ENCODE results near the gene FRG2.
"Not testable (repeated sequence)": the region's sequence is repeated elsewhere in the genome, so short reads cannot be mapped to it uniquely, and the experiment has no call there.

The FRG2 gene

GRCh38 chr4:190027156-190027555 is at the start of gene FRG2:
Gene FRG2, minus strand, starts transcription at chr4:190027256. Its CDS starts 52 bp downstream, at chr4:190027204.
- not testable (repeated sequence) for DNase-seq (ENCODE audit: low read depth in 2 of 2, low spot score in 1 of 2)

- DNase-seq (ENCODE audit: low read depth in 2 of 2, low spot score in 1 of 2), result not testable (repeated sequence)
Measured at GRCh38 chr4:190068351-190068750, 41.3 kb upstream of the FRG2 start.

GRCh38 chr4:190064805-190065204 is 37.7 kb upstream of the FRG2 start:
- DNase-seq (ENCODE audit: low read depth in 2 of 2, low spot score in 1 of 2), result not testable (repeated sequence)

- DNase-seq (ENCODE audit: low read depth in 2 of 2, low spot score in 1 of 2), result not testable (repeated sequence)
Measured at GRCh38 chr4:190064342-190064741, 37.3 kb upstream of the FRG2 start, which contains the start of gene DBET. Gene DBET, plus strand, starts transcription at chr4:190064502.

- DNase-seq (ENCODE audit: low read depth in 2 of 2, low spot score in 1 of 2), result not testable (repeated sequence)
Measured at GRCh38 chr4:190058997-190059396, 31.9 kb upstream of the FRG2 start.

GRCh38 chr4:190049378-190050239 is 22.6 kb upstream of the FRG2 start:
- DNase-seq (ENCODE audit: low read depth in 2 of 2, low spot score in 1 of 2), result not testable (repeated sequence)

GRCh38 chr4:190047627-190048026 is 20.6 kb upstream of the FRG2 start:
- not testable (repeated sequence) for DNase-seq (ENCODE audit: low read depth in 2 of 2, low spot score in 1 of 2)

- not testable (repeated sequence) for DNase-seq (ENCODE audit: low read depth in 2 of 2, low spot score in 1 of 2)
Measured at GRCh38 chr4:190040873-190041272, 13.8 kb upstream of the FRG2 start.

GRCh38 chr4:190037704-190038388 is 10.8 kb upstream of the FRG2 start:
- not testable (repeated sequence) for DNase-seq (ENCODE audit: low read depth in 2 of 2, low spot score in 1 of 2)

- DNase-seq (ENCODE audit: low read depth in 2 of 2, low spot score in 1 of 2), result not testable (repeated sequence)
Measured at GRCh38 chr4:190031264-190031663, 4.2 kb upstream of the FRG2 start.

GRCh38 chr4:190022614-190023281 is 4.3 kb downstream of the FRG2 start:
- not testable (repeated sequence) for DNase-seq (ENCODE audit: low read depth in 2 of 2, low spot score in 1 of 2)

GRCh38 chr4:190021973-190022372 is 5.1 kb downstream of the FRG2 start:
- not testable (repeated sequence) for DNase-seq (ENCODE audit: low read depth in 2 of 2, low spot score in 1 of 2)

- no peak for DNase-seq (ENCODE audit: low read depth in 2 of 2, low spot score in 1 of 2)
Measured at GRCh38 chr4:190020790-190021717, 6.0 kb downstream of the FRG2 start.

GRCh38 chr4:190019859-190020463 is 7.1 kb downstream of the FRG2 start:
- not testable (repeated sequence) for DNase-seq (ENCODE audit: low read depth in 2 of 2, low spot score in 1 of 2)

GRCh38 chr4:190019023-190019858 is 7.8 kb downstream of the FRG2 start:
- no peak for DNase-seq (ENCODE audit: low read depth in 2 of 2, low spot score in 1 of 2)

GRCh38 chr4:190018201-190018920 is 8.7 kb downstream of the FRG2 start:
- DNase-seq (ENCODE audit: low read depth in 2 of 2, low spot score in 1 of 2), result no peak

GRCh38 chr4:190017357-190018200 is 9.5 kb downstream of the FRG2 start:
- no peak for DNase-seq (ENCODE audit: low read depth in 2 of 2, low spot score in 1 of 2)

Measured in stimulated activated CD8-positive, alpha-beta memory T cell treated with anti-CD3 and anti-CD28 coated beads, Interleukin-4, amount 100 ng/mL, for 1 hour (primary cell).